PC-9 (cell line): ENCODE results near the gene ACTR10. TPM values are rescaled to one million over a fixed set of nuclear protein-coding genes. Genes with fewer than 3 reads are reported as not detected.

Experiments
- BruUV-seq: library from RNA; stranded (reverse); fragments of 400-500 nt; replicated peaks from 2 replicates; lab custom pipeline; 2021; lab: Mats Ljungman, UMichigan
- CTCF ChIA-PET: fragments of 300-600 bp; sonication (Branson Sonifier 250); formaldehyde crosslinking; loops from one replicate; lab custom pipeline; 2022; ENCODE audit warnings: antibody characterized with exemption; lab: Charles Lee
- POLR2A ChIA-PET: fragments of 300-600 bp; sonication (Branson Sonifier 250); formaldehyde crosslinking; loops from one replicate; lab custom pipeline; 2022; ENCODE audit warnings: antibody characterized with exemption; ENCODE audit not compliant: unreplicated experiment; lab: Charles Lee
- DNase-seq, 2 experiments: peaks; one replicate each; pipeline versions ENCODE4 v3.0.0 to v3.0.0-alpha.2; 2015 to 2022; ENCODE audit warnings: mixed read lengths in 1 of 2
- H2AFZ ChIP-seq: fragments of 200-600 bp; sonication (generic); 2 replicates; pipeline ENCODE4 v1.8.1; 2017; ENCODE audit warnings: antibody characterized with exemption
- H3F3A ChIP-seq: fragments of 200-600 bp; sonication (generic); 2 replicates; pipeline ENCODE4 v1.8.1; 2017; ENCODE audit warnings: antibody characterized with exemption, mild to moderate bottlenecking, low read depth; ENCODE audit not compliant: insufficient read depth
- H3K27ac ChIP-seq: fragments of 200-600 bp; sonication (generic); 2 replicates; pipeline ENCODE4 v1.6.1; 2016; ENCODE audit warnings: mixed run types
- H3K27me3 ChIP-seq: fragments of 200-600 bp; sonication (generic); 2 replicates; pipeline ENCODE4 v1.6.1; 2016; ENCODE audit warnings: low read depth, mixed run types; ENCODE audit not compliant: insufficient read depth
- H3K36me3 ChIP-seq: fragments of 200-600 bp; sonication (generic); 2 replicates; pipeline ENCODE4 v1.6.1; 2016; ENCODE audit warnings: low read depth, mixed run types
- H3K4me1 ChIP-seq: fragments of 200-600 bp; sonication (generic); replicated peaks from 2 replicates; pipeline ENCODE4 v1.6.1; 2016; ENCODE audit warnings: mixed run types; ENCODE audit not compliant: insufficient read depth
- H3K4me2 ChIP-seq: fragments of 200-600 bp; sonication (generic); 2 replicates; pipeline ENCODE4 v1.6.1; 2017; ENCODE audit warnings: mixed run types
- H3K4me3 ChIP-seq: fragments of 200-600 bp; sonication (generic); 2 replicates; pipeline ENCODE4 v1.6.1; 2016; ENCODE audit warnings: mixed run types
- H3K79me2 ChIP-seq: fragments of 200-600 bp; sonication (generic); 2 replicates; pipeline ENCODE4 v1.6.1; 2017; ENCODE audit warnings: low read depth, mixed run types
- H3K9me2 ChIP-seq: fragments of 200-600 bp; sonication (generic); 2 replicates; pipeline ENCODE4 v1.8.1; 2017; ENCODE audit warnings: mild to moderate bottlenecking; ENCODE audit not compliant: insufficient read depth
- H3K9me3 ChIP-seq: fragments of 200-600 bp; sonication (generic); 2 replicates; pipeline ENCODE4 v1.8.1; 2016; ENCODE audit warnings: low read depth; ENCODE audit not compliant: insufficient read depth
- H4K20me1 ChIP-seq: fragments of 200-600 bp; sonication (generic); 2 replicates; pipeline ENCODE4 v1.8.1; 2017; ENCODE audit not compliant: insufficient read depth
- CTCF ChIP-seq: fragments of 200-600 bp; sonication (generic); conservative IDR thresholded peaks from 2 replicates; pipeline ENCODE4 v1.6.1; 2017; ENCODE audit warnings: mixed run types, antibody characterized with exemption, mild to moderate bottlenecking, moderate library complexity
- EZH2 ChIP-seq: fragments of 200-600 bp; sonication (generic); IDR thresholded peaks from 2 replicates; pipeline ENCODE4 v1.8.0; 2017; ENCODE audit warnings: antibody characterized with exemption, low read depth
- intact Hi-C: fragments of 100-400 bp; cut with micrococcal nuclease; formaldehyde crosslinking; loops from one replicate; pipeline ENCODE4 v1.10.0; 2022; ENCODE audit not compliant: unreplicated experiment
- total RNA-seq: library from RNA; stranded (reverse); gene quantifications from 2 replicates; pipeline ENCODE4 v1.2.3, GENCODE V29; 2021

The ACTR10 gene
- total RNA-seq, 1 experiment from 2014 or later, result 36.3 TPM

- no peaks in the 10 kb centered on the region for H3K27me3 ChIP-seq
- CTCF ChIA-PET, result no interaction called here
- peaks cover 32% of the 10 kb centered on the region for H3K36me3 ChIP-seq
- H3K9me2 ChIP-seq, result no peaks in the 10 kb centered on the region
- POLR2A ChIA-PET, result no interaction called here
- H3F3A ChIP-seq, result peaks cover 34% of the 10 kb centered on the region; the same call in 1 of the 2 replicates
- TF ChIP-seq CTCF (no peak), EZH2 (no peak)
- BruUV-seq, result no TSS peak
- no peak for DNase-seq
- H3K79me2 ChIP-seq, result peaks cover 68% of the 10 kb centered on the region
- H3K4me1 ChIP-seq, result no peaks in the 10 kb centered on the region
- intact Hi-C loops, result no loop called here
- H2AFZ ChIP-seq, result no peak overlapping the region
- no peaks in the 10 kb centered on the region for H3K9me3 ChIP-seq
- peaks cover 58% of the 10 kb centered on the region for H4K20me1 ChIP-seq
- no peak overlapping the region for H3K4me2 ChIP-seq
- H3K27ac ChIP-seq, result no peak overlapping the region
- H3K4me3 ChIP-seq, result no peak overlapping the region
These were observed 76.3 kb downstream of the ACTR10 start for GRCh38 chr14:58276208-58276607.

GRCh38 chr14:58278177-58278576 lies 78.2 kb downstream of the ACTR10 start:
- Histone ChIP-seq H3K36me3 (peaks cover 24% of the 10 kb centered on the region; the same call in 1 of the 2 replicates), H3K27me3 (no peaks in the 10 kb centered on the region), H3K9me2 (no peaks in the 10 kb centered on the region), H2AFZ (no peak overlapping the region), H3F3A (peaks cover 16% of the 10 kb centered on the region; the same call in 1 of the 2 replicates), H3K9me3 (no peaks in the 10 kb centered on the region), H3K27ac (no peak overlapping the region), H4K20me1 (peaks cover 57% of the 10 kb centered on the region), H3K4me2 (no peak overlapping the region), H3K79me2 (peaks cover 78% of the 10 kb centered on the region), H3K4me1 (no peaks in the 10 kb centered on the region), H3K4me3 (no peak overlapping the region)
- ChIA-PET CTCF (no interaction called here), POLR2A (no interaction called here)
- DNase-seq, result no peak
- no TSS peak for BruUV-seq
- intact Hi-C loops, result no loop called here
- TF ChIP-seq CTCF (no peak), EZH2 (no peak)

- no peaks in the 10 kb centered on the region for H3K4me1 ChIP-seq
- no peak overlapping the region for H2AFZ ChIP-seq
- CTCF ChIA-PET, result no interaction called here
- H4K20me1 ChIP-seq, result peaks cover 44% of the 10 kb centered on the region
- no peaks in the 10 kb centered on the region for H3K9me3 ChIP-seq
- TF ChIP-seq CTCF (no peak), EZH2 (no peak)
- BruUV-seq, result no TSS peak
- no peaks in the 10 kb centered on the region for H3K9me2 ChIP-seq
- H3K27ac ChIP-seq, result no peak overlapping the region; the same call in 1 of the 2 replicates
- H3K36me3 ChIP-seq, result peaks cover 27% of the 10 kb centered on the region
- intact Hi-C loops, result no loop called here
- DNase-seq, result peak in 1 of 2 experiments; percentile 53
- H3K4me3 ChIP-seq, result no peak overlapping the region
- POLR2A ChIA-PET, result interaction anchor here (0.7 kb wide), 1 partner anchor 141 kb away, joined by 6 read pairs; no protein-coding TSS in a partner anchor
- no peak overlapping the region for H3K4me2 ChIP-seq
- peaks cover 10% of the 10 kb centered on the region; the same call in 1 of the 2 replicates for H3F3A ChIP-seq
- peaks cover 71% of the 10 kb centered on the region for H3K79me2 ChIP-seq
- H3K27me3 ChIP-seq, result no peaks in the 10 kb centered on the region
These were observed 81.2 kb downstream of the ACTR10 start for GRCh38 chr14:58280954-58281787.
